H9 (cell line): Measurements from ENCODE around the gene HCN2. TPM values are rescaled to one million over a fixed set of nuclear protein-coding genes. Genes with fewer than 3 reads are reported as not detected.
"Not testable (repeated sequence)": the region's sequence is repeated elsewhere in the genome, so short reads cannot be mapped to it uniquely, and the experiment has no call there.

Experiments used
- DNase-seq: peaks from one replicate; pipeline ENCODE4 v3.0.0-alpha.2; 2017
- H2AFZ ChIP-seq: one replicate; pipeline ENCODE4 v1.6.1; 2013; ENCODE audit warnings: mild to moderate bottlenecking, low read length, control low read depth, moderate library complexity
- H2AK5ac ChIP-seq: 2 replicates; pipeline ENCODE4 v1.6.1; 2013; ENCODE audit warnings: low read length, control low read depth, mixed read lengths; ENCODE audit not compliant: insufficient read length
- H2BK120ac ChIP-seq: one replicate; pipeline ENCODE4 v1.6.1; 2013; ENCODE audit warnings: low read depth, mild to moderate bottlenecking, low read length, control low read depth, inconsistent platforms; ENCODE audit not compliant: poor library complexity, severe bottlenecking
- H2BK12ac ChIP-seq: 2 replicates; pipeline ENCODE4 v1.6.1; 2013; ENCODE audit warnings: low read length, control low read depth, mixed read lengths, low read depth; ENCODE audit not compliant: insufficient read length
- H2BK15ac ChIP-seq: 2 replicates; pipeline ENCODE4 v1.6.1; 2013; ENCODE audit warnings: low read depth, low read length, control low read depth
- H2BK20ac ChIP-seq: one replicate; pipeline ENCODE4 v1.6.1; 2013; ENCODE audit warnings: low read depth, mild to moderate bottlenecking, low read length, control low read depth, inconsistent platforms; ENCODE audit not compliant: poor library complexity, severe bottlenecking
- H2BK5ac ChIP-seq: 2 replicates; pipeline ENCODE4 v1.6.1; 2013; ENCODE audit warnings: low read length, control low read depth, mixed read lengths; ENCODE audit not compliant: insufficient read length
- H3K14ac ChIP-seq: 2 replicates; pipeline ENCODE4 v1.6.1; 2013; ENCODE audit warnings: low read length, control low read depth; ENCODE audit not compliant: insufficient read depth
- H3K18ac ChIP-seq: 2 replicates; pipeline ENCODE4 v1.6.1; 2013; ENCODE audit warnings: low read depth, mild to moderate bottlenecking, mixed read lengths, low read length, control low read depth; ENCODE audit not compliant: insufficient read length
- H3K23ac ChIP-seq: 2 replicates; pipeline ENCODE4 v1.6.1; 2013; ENCODE audit warnings: low read length, control low read depth, mixed read lengths, low read depth; ENCODE audit not compliant: insufficient read length
- H3K23me2 ChIP-seq: 2 replicates; pipeline ENCODE4 v1.6.1; 2013; ENCODE audit warnings: low read depth, mild to moderate bottlenecking, mixed read lengths, low read length, control low read depth; ENCODE audit not compliant: insufficient read length, poor library complexity, severe bottlenecking
- H3K27ac ChIP-seq: 2 replicates; pipeline ENCODE4 v1.5.1; 2013; ENCODE audit warnings: low read length, control low read depth, mixed read lengths, low read depth; ENCODE audit not compliant: insufficient read length
- H3K27me3 ChIP-seq: 2 replicates; pipeline ENCODE4 v1.6.1; 2013; ENCODE audit warnings: low read length, control low read depth, inconsistent platforms; ENCODE audit not compliant: insufficient read depth
- H3K4ac ChIP-seq: 2 replicates; pipeline ENCODE4 v1.6.1; 2013; ENCODE audit warnings: low read depth, mild to moderate bottlenecking, control low read depth, inconsistent platforms, low read length, moderate library complexity
- H3K4me1 ChIP-seq: 2 replicates; pipeline ENCODE4 v1.6.1; 2013; ENCODE audit warnings: low read length, control low read depth, inconsistent platforms; ENCODE audit not compliant: insufficient read depth
- H3K4me2 ChIP-seq: 2 replicates; pipeline ENCODE4 v1.6.1; 2013; ENCODE audit warnings: low read length, control low read depth, mixed read lengths; ENCODE audit not compliant: insufficient read length, insufficient read depth
- H3K56ac ChIP-seq: 2 replicates; pipeline ENCODE4 v1.6.1; 2013; ENCODE audit warnings: low read depth, mild to moderate bottlenecking, mixed read lengths, low read length, control low read depth; ENCODE audit not compliant: insufficient read length
- H3K79me1 ChIP-seq: 2 replicates; pipeline ENCODE4 v1.6.1; 2013; ENCODE audit warnings: low read depth, mild to moderate bottlenecking, moderate library complexity, low read length, control low read depth, inconsistent platforms; ENCODE audit not compliant: insufficient read depth, poor library complexity, severe bottlenecking
- H3K79me2 ChIP-seq: 2 replicates; pipeline ENCODE4 v1.6.1; 2013; ENCODE audit warnings: low read length, control low read depth, inconsistent platforms; ENCODE audit not compliant: insufficient read depth
- H3K9ac ChIP-seq: 2 replicates; pipeline ENCODE4 v1.6.1; 2013; ENCODE audit warnings: low read length, control low read depth, mixed read lengths; ENCODE audit not compliant: insufficient read length; ENCODE audit errors: extremely low read depth
- H3K9me3 ChIP-seq: one replicate; pipeline ENCODE4 v1.6.1; 2013; ENCODE audit warnings: low read depth, low read length, inconsistent platforms; ENCODE audit not compliant: control insufficient read depth
- H3T11ph ChIP-seq: one replicate; pipeline ENCODE4 v1.6.1; 2013; ENCODE audit warnings: mild to moderate bottlenecking, low read length, control low read depth, inconsistent platforms
- H4K20me1 ChIP-seq: one replicate; pipeline ENCODE4 v1.6.1; 2013; ENCODE audit not compliant: control insufficient read depth, insufficient read length, insufficient read depth
- H4K5ac ChIP-seq: 2 replicates; pipeline ENCODE4 v1.6.1; 2013; ENCODE audit warnings: low read depth, mild to moderate bottlenecking, mixed read lengths, low read length, control low read depth; ENCODE audit not compliant: insufficient read length
- H4K8ac ChIP-seq: replicated peaks from 2 replicates; pipeline ENCODE4 v1.6.1; 2013; ENCODE audit warnings: low read length, control low read depth, mixed read lengths, low read depth; ENCODE audit not compliant: insufficient read length
- H4K91ac ChIP-seq: 2 replicates; pipeline ENCODE4 v1.6.1; 2013; ENCODE audit warnings: low read depth, mild to moderate bottlenecking, moderate library complexity, mixed read lengths, low read length, control low read depth; ENCODE audit not compliant: insufficient read length
- H3K27ac Mint-ChIP-seq, 3 experiments: 2 replicates in 2 of 3; 3 replicates in 1 of 3; pipeline ENCODE4 v1.8.0; 2020 to 2021; ENCODE audit warnings: mixed read lengths in 3 of 3, mild to moderate bottlenecking in 1 of 3, moderate library complexity in 1 of 3
- H3K27me3 Mint-ChIP-seq: 2 replicates; pipeline ENCODE4 v1.8.0; 2021; ENCODE audit warnings: low read depth, mild to moderate bottlenecking, moderate library complexity, mixed read lengths
- H3K36me3 Mint-ChIP-seq, 3 experiments: 2 replicates in 2 of 3; 3 replicates in 1 of 3; pipeline ENCODE4 v1.8.0; 2020 to 2021; ENCODE audit warnings: low read depth in 3 of 3, mixed read lengths in 3 of 3; ENCODE audit not compliant: insufficient read depth in 1 of 3
- H3K4me1 Mint-ChIP-seq, 2 experiments: 2 replicates each; pipeline ENCODE4 v1.8.0; 2020; ENCODE audit warnings: mixed read lengths in 2 of 2
- H3K4me3 Mint-ChIP-seq, 2 experiments: 2 replicates in 1 of 2; 3 replicates in 1 of 2; pipeline ENCODE4 v1.8.0; 2020 to 2021; ENCODE audit warnings: mild to moderate bottlenecking in 2 of 2, mixed read lengths in 2 of 2, moderate library complexity in 1 of 2
- H3K9me3 Mint-ChIP-seq, 2 experiments: 2 replicates in 1 of 2; 3 replicates in 1 of 2; pipeline ENCODE4 v1.8.0; 2020; ENCODE audit warnings: mild to moderate bottlenecking in 2 of 2, mixed read lengths in 2 of 2, moderate library complexity in 1 of 2
- CTCF ChIP-seq: fragments of 200-600 bp; sonication (generic); conservative IDR thresholded peaks from 3 replicates; pipeline ENCODE4 v1.8.0; 2021; ENCODE audit warnings: antibody characterized with exemption, mild to moderate bottlenecking
- WGBS: extraction: QIAGEN DNeasy Blood & Tissue Kit; methylation state at CpG from one replicate; pipeline ENCODE4 v1.1.7; 2013; ENCODE audit warnings: missing lambda C conversion rate, low lambda C conversion rate, mixed read lengths; ENCODE audit not compliant: insufficient read length; ENCODE audit errors: extremely low coverage; 5-methylcytosine and 5-hydroxymethylcytosine counted together
- total RNA-seq: library from RNA; stranded (reverse); gene quantifications from 2 replicates; pipeline ENCODE4 v1.2.1, GENCODE V29; 2021

The HCN2 gene
- total RNA-seq, 1 experiment from 2014 or later = 3.7 TPM

GRCh38 chr19:625257-625656 lies 35.6 kb downstream of the HCN2 start:
- Histone ChIP-seq H2BK5ac (no peak overlapping the region), H3K27ac (no peak overlapping the region), H3K23ac (no peak overlapping the region), H2AK5ac (no peak overlapping the region), H3K79me2 (no peaks in the 10 kb centered on the region), H3K56ac (no peak overlapping the region), H3K23me2 (no peaks in the 10 kb centered on the region), H3K14ac (no peak overlapping the region), H2BK120ac (no peak overlapping the region), H2BK20ac (no peak overlapping the region), H3K27me3 (no peaks in the 10 kb centered on the region), H3K4ac (no peak overlapping the region), H2BK15ac (no peak overlapping the region), H3K9me3 (no peaks in the 10 kb centered on the region), H3K79me1 (peaks cover 5% of the 10 kb centered on the region), H3K4me2 (no peak overlapping the region), H2AFZ (no peak overlapping the region), H3K4me1 (no peaks in the 10 kb centered on the region), H4K91ac (no peak overlapping the region), H4K8ac (no peak overlapping the region), H4K20me1 (no peaks in the 10 kb centered on the region), H3K18ac (no peak overlapping the region), H2BK12ac (no peak overlapping the region), H3T11ph (no peak overlapping the region), H4K5ac (no peak overlapping the region), H3K9ac (no peak overlapping the region)
- Mint-ChIP-seq H3K4me1 (0 out of 4 replicates have a peak, but pooled peaks cover 0 to 2% of the 10 kb centered on the region in 2 experiments), H3K4me3 (no peak overlapping the region; a peak in 1 of 5 replicates), H3K27ac (no peak overlapping the region), H3K27me3 (no peaks in the 10 kb centered on the region), H3K9me3 (no peaks in the 10 kb centered on the region), H3K36me3 (peaks cover 30 to 51% (median 46%) of the 10 kb centered on the region in 3 experiments; a peak in 6 of 7 replicates)
- TF ChIP-seq CTCF = no peak
- no CpG with 5 or more reads among the region's 5 CpGs for WGBS
- no peak for DNase-seq

- H4K91ac ChIP-seq, H3K4ac ChIP-seq, H3K27ac Mint-ChIP-seq, H3K27ac ChIP-seq, H3K27me3 Mint-ChIP-seq, H3K79me2 ChIP-seq, H3K4me1 ChIP-seq, H3K18ac ChIP-seq, H3K79me1 ChIP-seq, H3K27me3 ChIP-seq, H2BK120ac ChIP-seq, H2AFZ ChIP-seq, H3K23me2 ChIP-seq, H3K56ac ChIP-seq, H3K4me3 Mint-ChIP-seq, H3K4me1 Mint-ChIP-seq, H3K9me3 Mint-ChIP-seq, H2BK20ac ChIP-seq, H2BK5ac ChIP-seq, DNase-seq, H3K9me3 ChIP-seq, H2BK15ac ChIP-seq, H2AK5ac ChIP-seq, H3K4me2 ChIP-seq, H2BK12ac ChIP-seq, H3K23ac ChIP-seq, H3K9ac ChIP-seq, H4K8ac ChIP-seq, H4K5ac ChIP-seq, H3T11ph ChIP-seq, H3K14ac ChIP-seq, H4K20me1 ChIP-seq: not testable (repeated sequence)
- no CpG with 5 or more reads among the region's 7 CpGs for WGBS
- H3K36me3 Mint-ChIP-seq = peaks cover 37 to 53% (median 51%) of the 10 kb centered on the region in 3 experiments; a peak in 6 of 7 replicates
Measured at GRCh38 chr19:626566-626965, 36.9 kb downstream of the HCN2 start.
